GM18505 (cell line): ENCODE results near the gene PDE4D.
"Not testable (repeated sequence)": the region's sequence is repeated elsewhere in the genome, so short reads cannot be mapped to it uniquely, and the experiment has no call there.

ENCODE experiments used
- ATAC-seq: cut with Tn5 transposase; IDR thresholded peaks from one replicate; pipeline ENCODE4 v1.9.1; 2021; ENCODE audit not compliant: unreplicated experiment
- POLR2A ChIP-seq: IDR thresholded peaks from 4 replicates; pipeline ENCODE4 v1.6.1; 2011; ENCODE audit warnings: borderline replicate concordance; ENCODE audit not compliant: insufficient read depth, insufficient read length; ENCODE audit errors: extremely low read depth

PDE4D gene

GRCh38 chr5:59605915-59606314, 287.6 kb downstream of the PDE4D start:
- ATAC-seq: no peak
- TF ChIP-seq POLR2A: no peak

- no peak for TF ChIP-seq POLR2A
- no peak for ATAC-seq
Measured at GRCh38 chr5:59604111-59604510, 289.4 kb downstream of the PDE4D start.

GRCh38 chr5:59600998-59601397, 292.5 kb downstream of the PDE4D start:
- no peak for ATAC-seq

GRCh38 chr5:59600153-59600552, 293.4 kb downstream of the PDE4D start:
- TF ChIP-seq POLR2A: no peak
- ATAC-seq: no peak

More at GRCh38 chr5:59600998-59601397, 292.5 kb downstream of the PDE4D start:
- TF ChIP-seq POLR2A: no peak

- TF ChIP-seq POLR2A: no peak
- no peak for ATAC-seq
Measured at GRCh38 chr5:59599729-59600128, 293.8 kb downstream of the PDE4D start.

GRCh38 chr5:59598547-59598874, 295.0 kb downstream of the PDE4D start:
- ATAC-seq: no peak
- TF ChIP-seq POLR2A: no peak

- no peak for TF ChIP-seq POLR2A
- ATAC-seq: no peak
Measured at GRCh38 chr5:59597690-59598546, 295.6 kb downstream of the PDE4D start.

GRCh38 chr5:59596586-59597350, 296.8 kb downstream of the PDE4D start:
- TF ChIP-seq POLR2A: no peak
- no peak for ATAC-seq

GRCh38 chr5:59594118-59594517, 299.4 kb downstream of the PDE4D start:
- ATAC-seq: not testable (repeated sequence)

- TF ChIP-seq POLR2A: no peak
- ATAC-seq: no peak
Measured at GRCh38 chr5:59593439-59594007, 300.0 kb downstream of the PDE4D start.

GRCh38 chr5:59592101-59592500, 301.4 kb downstream of the PDE4D start:
- ATAC-seq: no peak
- no peak for TF ChIP-seq POLR2A

- ATAC-seq: peak; percentile 83
- TF ChIP-seq POLR2A: no peak
Measured at GRCh38 chr5:59591162-59591561, 302.4 kb downstream of the PDE4D start.

- no peak for TF ChIP-seq POLR2A
- ATAC-seq: no peak
Measured at GRCh38 chr5:59588922-59589321, 304.6 kb downstream of the PDE4D start.
